ENCODE data around the gene ARL2BP. TPM values are rescaled to one million over a fixed set of nuclear protein-coding genes. Genes with fewer than 3 reads are reported as not detected.

Gene ARL2BP
- total RNA-seq, 2 donors from 2014 or later: 14.7 to 20.7 TPM

DNA sequence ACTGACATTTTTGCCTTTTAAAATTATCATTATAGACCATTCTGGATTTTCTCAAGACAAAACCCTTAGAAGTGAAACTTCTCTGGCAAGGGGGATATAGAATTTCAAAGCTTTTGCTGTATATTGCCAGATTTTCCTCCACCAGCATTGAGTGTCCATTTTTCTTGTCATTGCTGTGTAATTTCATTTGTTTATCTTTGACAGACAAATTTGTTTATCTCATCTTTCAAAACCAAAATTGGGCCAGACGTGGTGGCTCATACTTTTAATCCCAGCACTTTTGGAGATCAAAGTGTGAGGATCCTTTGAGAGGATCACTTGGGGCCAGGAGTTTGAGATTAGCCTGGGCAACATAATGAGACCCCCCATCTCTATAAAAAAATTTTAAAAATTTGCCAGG lies 16.0 kb upstream of the ARL2BP start:
- DNase-seq (ENCODE audit: low spot score in 2 of 2) (no peak), ATAC-seq (no peak)
- H3K9me3 Mint-ChIP-seq: no peaks in the 10 kb centered on the region
- H3K27ac Mint-ChIP-seq: no peak overlapping the region
- H3K36me3 Mint-ChIP-seq: peaks cover 0 to 8% of the 10 kb centered on the region in 2 donors

DNA sequence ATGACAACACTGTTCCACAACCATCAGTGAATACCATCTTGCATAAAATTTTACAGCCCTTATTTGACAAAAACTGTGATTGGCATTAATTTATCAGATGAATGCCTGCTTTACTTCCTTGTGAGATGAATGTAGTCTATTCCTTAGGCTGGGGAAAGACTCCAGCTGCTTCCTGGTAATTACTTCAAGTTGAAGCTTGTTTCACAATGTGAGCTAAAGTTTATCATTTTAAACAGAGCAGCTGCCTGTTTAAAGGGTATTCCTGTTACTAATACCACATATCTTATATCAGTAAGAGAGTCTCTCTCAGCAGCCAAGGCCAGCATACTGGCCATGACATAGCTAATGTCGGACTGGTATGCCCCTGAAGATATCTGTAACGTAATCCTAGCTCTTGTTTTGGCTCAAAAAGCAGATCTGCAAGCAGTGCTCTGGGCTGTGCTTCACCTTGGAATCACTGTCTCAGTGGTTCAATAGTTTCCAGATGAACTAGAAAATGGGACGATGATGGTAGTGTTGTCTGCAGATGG lies 13.2 kb upstream of the ARL2BP start:
- no peak overlapping the region for H3K27ac Mint-ChIP-seq
- ATAC-seq: no peak
- H3K36me3 Mint-ChIP-seq: peaks cover 0 to 20% of the 10 kb centered on the region in 2 donors
- no peaks in the 10 kb centered on the region for H3K9me3 Mint-ChIP-seq
- DNase-seq (ENCODE audit: low spot score in 2 of 2): no peak

DNA sequence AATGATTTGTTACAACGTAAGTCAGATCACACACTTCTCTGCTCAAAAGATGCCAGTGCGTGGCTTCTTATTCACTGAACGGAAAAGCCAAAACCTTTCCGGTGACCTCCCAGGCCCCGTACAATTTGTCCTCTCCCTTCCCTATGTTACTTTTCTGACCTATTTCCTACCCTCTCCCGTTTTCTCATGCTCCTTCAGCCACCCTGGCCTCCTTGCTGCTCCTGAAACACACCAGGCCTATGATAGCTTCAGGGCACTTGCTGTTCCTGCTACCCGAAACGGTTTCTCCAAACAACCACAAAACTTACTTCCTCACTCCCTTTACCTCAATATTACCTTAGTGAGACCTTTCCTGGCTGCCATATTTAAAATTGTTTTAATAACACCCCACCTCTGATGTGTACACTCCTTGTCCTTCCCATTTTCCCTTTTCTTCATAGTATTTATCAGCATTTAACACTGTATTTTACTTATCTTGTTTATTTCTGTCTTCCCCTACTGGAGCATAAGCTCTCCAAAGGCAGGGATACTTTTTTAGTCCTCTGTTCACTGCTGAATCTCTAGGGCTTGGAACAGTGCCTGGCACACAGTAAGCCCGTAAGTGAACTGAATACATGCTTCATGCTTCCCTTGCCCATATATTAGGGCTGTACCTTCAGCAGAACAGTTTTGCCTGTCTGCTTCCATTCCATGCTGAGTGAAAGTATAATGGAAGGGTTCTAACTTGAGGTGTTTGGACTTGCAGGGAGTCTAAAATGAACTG lies 10.9 kb upstream of the ARL2BP start:
- Mint-ChIP-seq H3K36me3 (peaks cover 0 to 20% of the 10 kb centered on the region in 2 donors), H3K9me3 (no peaks in the 10 kb centered on the region), H3K27ac (no peak overlapping the region)
- ATAC-seq (no peak), DNase-seq (ENCODE audit: low spot score in 2 of 2) (no peak)

DNA sequence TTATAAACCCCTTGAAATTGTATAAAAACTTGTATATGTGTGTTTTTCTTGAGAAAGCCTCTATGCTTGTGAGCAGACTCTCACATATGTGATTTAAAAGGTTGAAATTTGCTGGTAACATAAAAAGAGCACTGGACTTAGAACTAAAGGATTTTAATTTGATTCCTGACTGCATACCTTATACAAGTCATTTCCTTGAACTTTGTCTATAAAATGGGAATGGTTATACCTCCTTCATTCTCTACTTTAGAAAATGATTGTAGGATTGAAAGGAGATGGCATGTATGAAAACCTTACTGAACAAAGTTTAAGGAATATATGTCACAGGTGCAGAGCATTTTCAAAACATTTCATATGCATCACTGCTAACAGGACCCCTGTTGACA lies 10.4 kb upstream of the ARL2BP start:
- DNase-seq (ENCODE audit: low spot score in 2 of 2) (no peak), ATAC-seq (no peak)
- no peaks in the 10 kb centered on the region for H3K9me3 Mint-ChIP-seq
- peaks cover 0 to 20% of the 10 kb centered on the region in 2 donors for H3K36me3 Mint-ChIP-seq
- H3K27ac Mint-ChIP-seq: no peak overlapping the region

DNA sequence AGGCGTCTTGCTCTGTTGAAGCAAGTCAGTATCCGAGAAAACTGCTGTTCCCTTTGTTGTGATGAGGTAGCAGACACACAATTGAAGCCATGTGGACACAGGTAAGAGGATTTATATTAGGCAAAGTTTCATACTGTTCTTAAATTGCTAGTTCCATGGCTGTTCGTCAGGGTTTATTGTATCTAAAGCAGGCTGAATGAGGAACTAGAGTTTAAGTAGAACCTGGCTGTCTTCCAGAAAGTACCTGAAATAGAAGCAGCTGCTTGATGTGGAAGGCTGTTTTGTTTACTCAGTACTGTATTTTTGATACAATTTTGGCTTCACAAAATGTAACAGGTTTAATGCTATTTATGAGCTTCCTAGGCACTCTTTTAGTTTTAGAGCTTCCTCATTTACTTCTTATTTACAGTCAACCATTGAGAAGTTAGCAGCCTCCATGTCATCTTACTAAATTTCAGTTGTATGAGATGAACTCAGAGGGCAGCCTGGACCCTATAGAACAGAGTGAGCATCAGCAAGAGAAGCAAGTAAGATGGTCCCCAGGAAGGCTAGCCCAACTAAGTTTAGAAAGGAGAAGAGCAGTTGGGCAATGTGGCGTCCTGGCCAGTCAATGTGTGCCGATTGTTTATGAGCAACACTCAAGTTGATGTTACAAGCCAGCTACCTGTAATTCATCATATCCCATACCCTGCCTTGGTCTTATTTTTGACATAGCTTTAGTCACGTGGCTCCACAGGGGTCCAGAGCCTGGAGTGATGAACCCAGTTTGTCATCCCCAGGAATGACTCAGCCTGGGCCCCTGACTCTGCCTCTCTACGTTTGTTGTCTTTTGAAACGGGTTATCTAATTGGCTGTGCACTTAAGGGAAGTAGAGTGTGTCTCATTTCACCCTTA lies 9.7 kb upstream of the ARL2BP start:
- Mint-ChIP-seq H3K36me3 (peaks cover 0 to 16% of the 10 kb centered on the region in 2 donors), H3K9me3 (no peaks in the 10 kb centered on the region), H3K27ac (peak overlapping the region in 1 of 2 donors; percentile 82)
- peak; percentile 92 to 97 for ATAC-seq
- DNase-seq (ENCODE audit: low spot score in 2 of 2): peak in 1 of 2 donors; percentile 43

DNA sequence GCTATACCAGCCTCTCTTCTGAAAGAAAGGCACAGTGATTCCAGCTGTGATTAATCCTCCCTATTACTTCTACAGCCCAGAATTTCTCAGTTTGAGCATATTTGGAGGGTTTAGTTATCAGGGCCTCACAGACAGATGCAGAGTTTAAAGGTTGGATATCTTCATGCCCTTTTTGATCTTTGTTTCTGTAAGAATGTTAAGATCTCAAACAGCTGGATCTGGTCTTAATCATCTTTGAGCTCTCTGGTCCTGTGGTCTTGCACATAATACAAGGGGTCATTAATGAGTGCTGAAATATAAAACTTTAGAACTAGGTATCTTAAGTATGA lies 9.1 kb upstream of the ARL2BP start:
- Mint-ChIP-seq H3K27ac (peak overlapping the region; percentile 48 to 82), H3K36me3 (peaks cover 0 to 13% of the 10 kb centered on the region in 2 donors), H3K9me3 (no peaks in the 10 kb centered on the region)
- ATAC-seq: no peak
- no peak for DNase-seq (ENCODE audit: low spot score in 2 of 2)

DNA sequence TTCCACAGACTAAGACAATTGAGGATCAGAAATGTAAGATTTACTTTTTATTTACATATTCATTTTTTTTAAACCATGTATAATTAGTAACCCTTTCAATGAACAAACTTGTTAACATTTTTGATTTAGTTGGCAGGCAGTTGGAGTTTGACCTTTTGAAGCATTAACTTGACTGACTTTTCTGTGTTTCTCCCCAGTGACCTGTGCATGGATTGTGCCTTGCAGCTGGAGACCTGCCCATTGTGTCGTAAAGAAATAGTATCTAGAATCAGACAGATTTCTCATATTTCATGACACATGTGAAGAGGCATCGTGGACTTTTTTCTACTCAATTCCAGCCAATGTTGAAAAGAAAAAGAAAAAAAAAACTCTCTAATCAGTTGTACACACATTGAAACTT lies 6.4 kb upstream of the ARL2BP start:
- ATAC-seq (no peak), DNase-seq (ENCODE audit: low spot score in 2 of 2) (no peak)
- peaks cover 0 to 13% of the 10 kb centered on the region in 2 donors for H3K36me3 Mint-ChIP-seq
- no peak overlapping the region for H3K27ac Mint-ChIP-seq
- no peaks in the 10 kb centered on the region for H3K9me3 Mint-ChIP-seq

DNA sequence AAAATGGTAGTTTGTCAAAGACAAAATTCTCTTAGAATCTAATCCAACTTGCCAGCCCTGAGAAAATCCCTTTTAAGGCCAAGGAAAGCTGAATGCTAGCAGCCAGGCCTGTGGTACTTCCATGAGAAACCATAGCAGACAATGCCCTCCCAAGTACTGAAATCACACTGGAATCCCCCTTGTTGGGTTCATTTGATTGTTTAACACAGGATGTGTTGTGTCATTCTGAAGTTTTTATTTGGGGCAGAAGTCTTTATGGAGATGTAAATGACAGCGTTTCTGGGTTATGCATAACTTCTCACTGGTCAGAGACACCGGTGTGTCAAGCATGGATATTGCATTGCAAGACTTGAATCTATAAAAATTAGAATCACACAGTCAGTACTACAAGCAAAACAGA lies 6.0 kb upstream of the ARL2BP start:
- Mint-ChIP-seq H3K36me3 (peaks cover 0 to 13% of the 10 kb centered on the region in 2 donors), H3K9me3 (no peaks in the 10 kb centered on the region), H3K27ac (no peak overlapping the region)
- DNase-seq (ENCODE audit: low spot score in 2 of 2): no peak
- no peak for ATAC-seq

DNA sequence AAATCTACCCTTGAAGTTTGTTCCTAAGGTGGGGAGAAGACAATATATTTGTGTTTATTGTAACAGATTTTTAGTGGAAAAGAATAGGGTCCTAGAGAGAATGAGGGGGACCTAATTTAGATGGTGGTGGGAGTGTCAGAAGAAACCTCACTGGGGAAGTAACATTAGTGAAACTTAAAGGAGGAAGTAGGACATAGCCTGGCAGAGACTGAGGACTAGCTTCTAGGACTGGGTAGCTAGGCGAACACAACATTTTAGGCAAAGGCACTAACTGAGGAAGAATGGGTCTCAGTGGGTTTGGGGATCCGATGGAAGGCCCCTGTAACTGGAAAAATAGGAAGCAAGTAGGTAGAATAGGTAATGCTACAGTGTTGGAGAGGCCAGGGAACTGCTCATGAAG lies 4.2 kb upstream of the ARL2BP start:
- Mint-ChIP-seq H3K27ac (peak overlapping the region in 1 of 2 donors; percentile 24), H3K36me3 (peaks cover 2 to 6% of the 10 kb centered on the region in 2 donors), H3K9me3 (no peaks in the 10 kb centered on the region)
- ATAC-seq: no peak
- no peak for DNase-seq (ENCODE audit: low spot score in 2 of 2)

DNA sequence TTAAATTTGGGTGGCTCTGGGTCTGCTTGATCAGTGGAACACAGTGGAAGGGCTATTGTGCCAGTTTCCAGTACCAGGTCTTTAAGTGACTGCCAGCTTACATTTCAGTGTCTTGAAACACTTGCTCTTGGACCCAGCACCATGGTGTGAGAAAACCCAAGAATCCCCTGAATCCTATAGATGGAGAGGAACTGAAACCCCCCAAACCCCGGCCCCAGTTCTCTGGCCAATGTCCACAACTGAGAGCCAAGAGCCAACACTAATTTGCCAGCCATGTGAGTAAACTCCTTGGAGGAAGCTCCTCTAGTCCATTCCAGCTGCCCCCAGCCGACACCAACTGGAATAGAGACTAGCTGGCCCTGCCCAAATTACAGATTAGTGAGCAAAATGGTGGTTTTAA lies 2.4 kb upstream of the ARL2BP start:
- H3K9me3 Mint-ChIP-seq: no peaks in the 10 kb centered on the region
- peak overlapping the region in 1 of 2 donors; percentile 11 for H3K27ac Mint-ChIP-seq
- peaks cover 0 to 6% of the 10 kb centered on the region in 2 donors for H3K36me3 Mint-ChIP-seq

DNA sequence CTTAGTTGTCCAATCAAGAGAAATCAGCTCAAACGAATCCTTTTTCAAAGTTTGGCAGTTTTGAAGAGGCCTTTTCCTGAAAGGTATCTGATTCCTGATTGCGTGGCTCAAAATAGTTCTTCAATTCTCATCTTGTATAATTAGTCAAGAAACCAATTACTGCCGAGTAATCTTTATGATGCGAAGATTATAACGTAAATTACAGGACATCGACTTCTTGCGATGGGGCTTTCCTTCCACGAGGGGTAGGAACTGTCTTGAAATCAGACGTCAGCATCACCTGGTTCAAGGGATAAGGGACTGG lies 644 bp upstream of the ARL2BP start:
- H3K36me3 Mint-ChIP-seq: peaks cover 0 to 9% of the 10 kb centered on the region in 2 donors
- peak overlapping the region; percentile 93 to 97 for H3K27ac Mint-ChIP-seq
- H3K9me3 Mint-ChIP-seq: no peaks in the 10 kb centered on the region
- peak; percentile 59 to 63 for ATAC-seq
- no peak for DNase-seq (ENCODE audit: low spot score in 2 of 2)

More for the DNA sequence above, 2.4 kb upstream of the ARL2BP start:
- ATAC-seq (no peak), DNase-seq (ENCODE audit: low spot score in 2 of 2) (no peak)

DNA sequence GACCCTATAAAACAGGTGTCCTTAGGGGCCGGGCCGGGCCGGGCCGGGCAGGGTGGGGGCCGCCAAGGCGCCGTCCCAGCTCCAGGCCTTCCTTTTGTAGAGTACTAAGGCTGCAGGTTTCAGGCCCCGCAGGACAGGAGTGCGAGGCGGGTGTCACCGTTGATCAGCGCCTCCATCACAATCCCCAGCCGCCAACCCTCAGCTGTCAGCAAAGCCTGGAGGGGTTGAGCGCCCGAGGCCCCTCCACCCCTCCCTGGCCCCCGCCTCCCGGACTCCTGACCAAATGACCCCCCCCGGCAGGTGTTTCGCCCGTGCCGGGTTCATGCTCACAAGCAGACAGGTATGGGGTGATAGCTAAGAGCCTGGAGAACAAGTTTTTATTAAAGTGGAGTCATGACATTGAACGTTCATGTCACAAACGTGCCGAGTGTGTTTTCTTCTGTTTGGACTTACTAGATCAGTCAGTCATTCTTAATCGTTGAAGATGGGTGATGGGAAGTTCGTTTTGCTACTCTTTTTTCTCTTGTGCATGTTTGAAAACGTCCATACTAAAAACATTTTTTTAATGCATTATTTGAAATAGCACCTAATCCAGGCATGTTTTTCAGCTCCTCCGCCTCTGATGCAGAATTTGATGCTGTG lies 534 bp downstream of the ARL2BP start:
- DNase-seq (ENCODE audit: low spot score in 2 of 2): no peak
- peak overlapping the region; percentile 3 to 85 for H3K27ac Mint-ChIP-seq

DNA sequence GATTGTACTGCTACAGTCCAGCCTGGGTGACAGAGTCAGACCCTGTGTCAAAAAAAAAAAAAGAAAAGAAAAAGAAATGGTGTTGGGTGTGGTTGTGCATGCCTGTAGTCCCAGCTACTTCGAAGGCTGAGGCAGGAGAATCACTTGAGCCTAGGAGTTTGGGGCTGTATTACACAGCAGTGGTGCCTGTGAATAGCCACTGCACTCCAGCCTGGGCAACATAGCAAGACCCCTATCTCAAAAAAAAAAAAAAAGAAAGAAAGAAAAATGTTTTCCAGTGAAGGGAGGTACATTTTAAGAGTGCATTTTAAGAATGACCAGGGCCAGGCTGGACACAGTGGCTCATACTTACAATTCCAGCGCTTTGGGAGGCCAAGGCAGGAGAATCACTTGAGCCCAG lies 6.3 kb downstream of the ARL2BP start:
- DNase-seq (ENCODE audit: low spot score in 2 of 2) (no peak), ATAC-seq (no peak)
- Mint-ChIP-seq H3K9me3 (no peaks in the 10 kb centered on the region), H3K36me3 (peaks cover 10 to 12% of the 10 kb centered on the region in 2 donors), H3K27ac (no peak overlapping the region)

More for the DNA sequence above, 534 bp downstream of the ARL2BP start:
- peak; percentile 21 to 33 for ATAC-seq
- H3K36me3 Mint-ChIP-seq: peaks cover 0 to 15% of the 10 kb centered on the region in 2 donors
- no peaks in the 10 kb centered on the region for H3K9me3 Mint-ChIP-seq

DNA sequence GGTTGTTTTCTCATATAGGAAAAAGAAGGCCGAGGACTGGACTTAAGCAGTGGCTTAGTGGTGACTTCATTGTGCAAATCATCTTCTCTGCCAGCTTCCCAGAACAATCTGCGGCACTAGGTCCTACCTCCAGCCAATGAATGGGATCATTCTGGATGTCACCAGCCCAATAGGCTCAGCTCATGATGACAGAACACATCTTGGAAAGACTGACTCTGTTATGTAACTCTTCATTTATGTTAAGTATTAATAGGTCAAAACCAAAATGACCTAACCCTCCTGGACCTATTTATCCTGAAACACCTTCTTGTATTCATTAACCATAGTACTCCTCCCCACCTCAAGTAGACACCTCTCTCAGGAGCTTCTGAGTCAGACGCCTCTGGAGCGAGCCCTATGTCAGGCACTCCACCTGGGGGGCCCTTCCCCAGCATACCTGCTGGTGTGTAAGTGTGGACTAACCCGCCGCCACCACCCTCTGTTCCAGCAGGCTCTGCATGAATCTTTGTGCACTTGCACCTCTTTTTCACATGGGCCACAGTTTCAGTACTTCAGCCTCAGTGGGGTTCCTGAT lies 7.2 kb downstream of the ARL2BP start:
- H3K36me3 Mint-ChIP-seq: peaks cover 10 to 12% of the 10 kb centered on the region in 2 donors
- H3K9me3 Mint-ChIP-seq: no peaks in the 10 kb centered on the region
- ATAC-seq (no peak), DNase-seq (ENCODE audit: low spot score in 2 of 2) (no peak)
- H3K27ac Mint-ChIP-seq: no peak overlapping the region

DNA sequence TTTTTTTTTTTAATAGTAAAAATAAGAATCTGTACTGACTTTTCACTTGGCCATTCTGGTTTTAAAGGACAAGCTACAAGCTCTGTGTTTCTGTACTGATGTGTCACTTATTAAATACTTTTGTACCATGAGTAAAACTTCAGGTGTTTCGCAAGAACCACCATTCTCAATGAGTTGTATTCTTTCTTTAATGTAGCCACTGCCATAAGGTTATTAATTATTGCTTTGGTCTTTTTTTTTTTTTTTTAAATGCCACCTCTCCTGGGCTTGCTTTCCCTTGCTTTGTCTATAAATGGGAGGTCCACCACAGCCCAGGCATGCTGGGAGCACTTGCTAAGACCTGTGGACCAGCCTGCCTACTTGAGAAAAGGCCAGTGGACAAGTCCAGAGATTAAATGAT lies 8.4 kb downstream of the ARL2BP start:
- peaks cover 10 to 12% of the 10 kb centered on the region in 2 donors for H3K36me3 Mint-ChIP-seq
- DNase-seq (ENCODE audit: low spot score in 2 of 2) (no peak), ATAC-seq (no peak)
- H3K9me3 Mint-ChIP-seq: no peaks in the 10 kb centered on the region
- H3K27ac Mint-ChIP-seq: no peak overlapping the region

DNA sequence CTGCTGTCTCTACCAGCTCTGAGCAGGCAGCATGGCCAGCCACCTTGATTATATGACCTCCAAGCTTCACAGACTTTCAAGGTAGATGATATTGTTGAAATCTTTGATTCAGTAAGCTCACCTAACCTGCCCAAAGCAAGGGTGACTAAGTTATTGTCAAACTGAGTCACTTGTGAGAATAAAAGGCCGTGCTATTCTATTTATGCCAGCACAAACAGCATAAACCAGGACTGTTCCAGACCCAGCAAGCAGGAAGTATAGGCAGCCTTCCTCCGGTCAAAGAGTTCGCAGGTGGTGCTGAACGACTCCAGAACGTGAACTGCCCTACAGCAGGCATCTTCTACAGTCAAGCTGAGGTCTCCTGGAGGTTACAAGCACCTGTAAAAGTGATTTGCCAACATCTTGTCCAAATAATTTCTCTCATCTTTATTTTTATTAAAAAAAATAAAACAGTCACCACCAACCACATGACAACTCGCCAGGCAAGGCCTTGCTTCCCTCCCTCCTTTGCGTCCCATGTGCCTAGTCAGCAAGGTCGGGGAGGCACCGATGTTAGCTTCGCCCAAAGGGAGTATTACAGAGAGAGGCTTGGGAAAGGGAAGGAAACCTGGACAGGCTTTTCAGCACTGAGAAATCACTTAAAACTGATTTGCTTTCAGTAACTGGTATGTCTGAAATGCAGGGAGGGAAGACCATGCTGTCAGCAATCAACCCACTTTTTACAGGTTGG lies 10.8 kb downstream of the ARL2BP start:
- DNase-seq (ENCODE audit: low spot score in 2 of 2): no peak
- no peak for ATAC-seq
- no peaks in the 10 kb centered on the region for H3K9me3 Mint-ChIP-seq
- H3K36me3 Mint-ChIP-seq: peaks cover 0 to 12% of the 10 kb centered on the region in 2 donors
- no peak overlapping the region for H3K27ac Mint-ChIP-seq
